ENCODE measurements around the gene SMIM13. TPM values are rescaled to one million over a fixed set of nuclear protein-coding genes. Genes with fewer than 3 reads are reported as not detected.

Gene SMIM13
- total RNA-seq, 4 donors from 2014 or later, result 3.8 to 7.4 (median 6.3) TPM

- TF ChIP-seq CTCF (IDR thresholded peaks at IDR 0.05) (no peak), POLR2A (IDR thresholded peaks at IDR 0.05) (no peak)
- DNase-seq, result no peak
- Histone ChIP-seq H3K27me3 (peaks cover 0 to 11% (median 0%) of the 10 kb centered on the region in 4 donors), H3K36me3 (no peaks in the 10 kb centered on the region), H3K9me3 (no peaks in the 10 kb centered on the region), H3K27ac (no peak overlapping the region), H3K4me1 (no peaks in the 10 kb centered on the region), H3K4me3 (no peak overlapping the region)
- 86 to 88% methylated on average over 4 of the region's 4 CpGs for WGBS, 2 donors
- intact Hi-C loops (cut with DNase I), result no loop called here
Observed at GRCh38 chr6:11062083-11062482, 31.6 kb upstream of the SMIM13 start.

- no peak overlapping the region for H3K4me3 ChIP-seq
Observed at GRCh38 chr6:11062715-11063114, 30.9 kb upstream of the SMIM13 start.

GRCh38 chr6:11064836-11065235 lies 28.8 kb upstream of the SMIM13 start:
- H3K9me3 ChIP-seq, result no peaks in the 10 kb centered on the region
- H3K4me1 ChIP-seq, result no peaks in the 10 kb centered on the region
- no peaks in the 10 kb centered on the region for H3K36me3 ChIP-seq
- peaks cover 0 to 11% (median 0%) of the 10 kb centered on the region in 4 donors for H3K27me3 ChIP-seq
- intact Hi-C loops (cut with DNase I), result loop anchor here (5.0 kb wide), 1 partner anchor 113 kb away; no protein-coding TSS in a partner anchor
- 53 to 54% methylated on average over 3 of the region's 3 CpGs for WGBS, 2 donors
- H3K27ac ChIP-seq, result no peak overlapping the region
- no peak overlapping the region for H3K4me3 ChIP-seq
- TF ChIP-seq CTCF (IDR thresholded peaks at IDR 0.05) (no peak), POLR2A (IDR thresholded peaks at IDR 0.05) (no peak)
- no peak for DNase-seq

More at GRCh38 chr6:11062715-11063114, 30.9 kb upstream of the SMIM13 start:
- no peaks in the 10 kb centered on the region for H3K36me3 ChIP-seq
- intact Hi-C loops (cut with DNase I), result no loop called here
- H3K4me1 ChIP-seq, result no peaks in the 10 kb centered on the region
- peaks cover 0 to 11% (median 0%) of the 10 kb centered on the region in 4 donors for H3K27me3 ChIP-seq
- no peak overlapping the region for H3K27ac ChIP-seq
- H3K9me3 ChIP-seq, result no peaks in the 10 kb centered on the region
- TF ChIP-seq POLR2A (IDR thresholded peaks at IDR 0.05) (no peak), CTCF (IDR thresholded peaks at IDR 0.05) (no peak)
- 84 to 95% methylated on average over 2 of the region's 2 CpGs for WGBS, 2 donors
- no peak for DNase-seq

- no peak overlapping the region for H3K27ac ChIP-seq
- DNase-seq, result no peak
- no peaks in the 10 kb centered on the region for H3K36me3 ChIP-seq
- no peak overlapping the region for H3K4me3 ChIP-seq
- intact Hi-C loops (cut with DNase I), result loop anchor here (5.0 kb wide), 1 partner anchor 113 kb away; no protein-coding TSS in a partner anchor
- WGBS, 2 donors, result 84 to 94% methylated on average over 6 of the region's 6 CpGs
- H3K4me1 ChIP-seq, result no peaks in the 10 kb centered on the region
- TF ChIP-seq CTCF (IDR thresholded peaks at IDR 0.05) (no peak), POLR2A (IDR thresholded peaks at IDR 0.05) (no peak)
- no peaks in the 10 kb centered on the region for H3K9me3 ChIP-seq
- peaks cover 0 to 11% (median 0%) of the 10 kb centered on the region in 4 donors for H3K27me3 ChIP-seq
Observed at GRCh38 chr6:11065436-11066202, 28.0 kb upstream of the SMIM13 start.

GRCh38 chr6:11066505-11067347 lies 26.9 kb upstream of the SMIM13 start:
- no peak overlapping the region for H3K4me3 ChIP-seq
- no peaks in the 10 kb centered on the region for H3K4me1 ChIP-seq
- no peak for DNase-seq
- no peaks in the 10 kb centered on the region for H3K36me3 ChIP-seq
- TF ChIP-seq POLR2A (IDR thresholded peaks at IDR 0.05) (no peak), CTCF (IDR thresholded peaks at IDR 0.05) (no peak)
- H3K9me3 ChIP-seq, result no peaks in the 10 kb centered on the region
- 90 to 93% methylated on average over 6 of the region's 6 CpGs for WGBS, 2 donors
- intact Hi-C loops (cut with DNase I), result loop anchor here (5.0 kb wide), 1 partner anchor 114 kb away; no protein-coding TSS in a partner anchor
- H3K27me3 ChIP-seq, result peaks cover 0 to 2% (median 0%) of the 10 kb centered on the region in 4 donors
- no peak overlapping the region for H3K27ac ChIP-seq

All from esophagus squamous epithelium (tissue), 5 donors.